ENCODE measurements around the gene EPHB1. TPM values are rescaled to one million over a fixed set of nuclear protein-coding genes. Genes with fewer than 3 reads are reported as not detected.

Gene EPHB1
- total and polyA plus RNA-seq, 2 of the 13 experiments (the other 11 are each of a cell fraction or from before 2014, with no cell fraction given): 0.07 to 0.21 TPM

DNA sequence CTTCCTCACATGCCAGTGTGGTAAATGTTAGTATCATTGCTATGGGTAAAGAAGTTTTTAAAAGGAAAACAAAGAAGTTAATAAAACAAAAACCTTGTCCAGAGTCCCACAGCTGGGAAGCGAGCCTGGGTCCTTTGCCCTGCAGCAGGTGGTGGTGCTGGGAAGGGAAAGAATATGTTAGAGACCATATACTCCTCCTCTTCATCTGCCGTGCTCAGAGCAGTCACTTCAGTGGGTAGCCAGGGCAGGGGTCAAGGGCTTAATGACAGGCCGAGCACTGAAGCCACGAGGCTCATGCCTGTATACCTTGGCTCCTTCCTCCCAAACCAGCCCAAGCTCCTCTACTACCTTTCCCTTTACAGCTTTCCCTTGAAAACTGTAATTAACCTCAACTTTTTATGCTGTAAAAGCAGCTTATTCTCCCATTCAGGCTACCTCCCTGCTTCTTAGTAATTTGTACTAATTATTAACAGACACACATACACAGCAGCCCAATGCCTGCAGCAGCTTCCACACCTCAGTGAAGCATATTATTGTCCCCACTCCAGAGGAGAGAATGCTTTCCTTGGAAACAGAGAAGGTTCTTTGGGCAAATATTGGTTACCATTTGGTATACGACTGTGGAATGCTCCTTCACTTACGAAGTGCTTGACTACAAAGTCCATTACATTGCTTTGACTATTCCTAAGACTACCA lies 362.1 kb downstream of the EPHB1 start:
- intact Hi-C loops (cut with micrococcal nuclease; ENCODE audit: unreplicated experiment) (no loop called here), in situ Hi-C loops (cut with HindIII; ENCODE audit: extremely low pct_ligation_motif_present, low pct_unique_long_range_greater_than_20kb) (no loop called here)
- POLR2A ChIA-PET: no interaction called here
- FAIRE-seq (no peak), ATAC-seq (no peak), DNase-seq (ENCODE audit: low spot score) (no peak)
- Histone ChIP-seq H3K9me3 (ENCODE audit: low read length) (no peaks in the 10 kb centered on the region), H3K4me3 (replicated peaks in 1 of 3; ENCODE audit: insufficient read depth in 1 of 3, low read depth in 2 of 3, low read length in 3 of 3) (no peak overlapping the region), H3K4me1 (ENCODE audit: insufficient read depth, low read length) (no peaks in the 10 kb centered on the region), H3K36me3 (replicated peaks in 1 of 2; ENCODE audit: control insufficient read depth in 1 of 2, insufficient read depth in 2 of 2, low read length in 2 of 2) (no peaks in the 10 kb centered on the region), H3K79me2 (ENCODE audit: insufficient read depth, low read length) (no peaks in the 10 kb centered on the region), H3K27me3 (ENCODE audit: control insufficient read depth in 1 of 2, insufficient read depth in 2 of 2, low read length in 2 of 2) (no peaks in the 10 kb centered on the region), H4K20me1 (ENCODE audit: insufficient read depth, low read length) (no peaks in the 10 kb centered on the region), H2AFZ (ENCODE audit: low read length) (no peak overlapping the region), H3K4me2 (ENCODE audit: low read depth, low read length) (no peak overlapping the region), H3K9ac (ENCODE audit: insufficient read depth, low read depth, low read length) (no peak overlapping the region), H3K27ac (ENCODE audit: extremely low read length, insufficient read depth, low read length) (no peak overlapping the region)
- no TSS peak for BruUV-seq (replicated peaks)
- CTCF ChIA-PET (ENCODE audit: low intra/inter-chr PET ratio, low total read pairs): no interaction called here
- WGBS (ENCODE audit: low lambda C conversion rate): 8% methylated on average over 6 of the region's 6 CpGs
- TF ChIP-seq, protein P1, sequence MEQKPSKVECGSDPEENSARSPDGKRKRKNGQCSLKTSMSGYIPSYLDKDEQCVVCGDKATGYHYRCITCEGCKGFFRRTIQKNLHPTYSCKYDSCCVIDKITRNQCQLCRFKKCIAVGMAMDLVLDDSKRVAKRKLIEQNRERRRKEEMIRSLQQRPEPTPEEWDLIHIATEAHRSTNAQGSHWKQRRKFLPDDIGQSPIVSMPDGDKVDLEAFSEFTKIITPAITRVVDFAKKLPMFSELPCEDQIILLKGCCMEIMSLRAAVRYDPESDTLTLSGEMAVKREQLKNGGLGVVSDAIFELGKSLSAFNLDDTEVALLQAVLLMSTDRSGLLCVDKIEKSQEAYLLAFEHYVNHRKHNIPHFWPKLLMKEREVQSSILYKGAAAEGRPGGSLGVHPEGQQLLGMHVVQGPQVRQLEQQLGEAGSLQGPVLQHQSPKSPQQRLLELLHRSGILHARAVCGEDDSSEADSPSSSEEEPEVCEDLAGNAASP (CRISPR knock-in tag; IDR thresholded peaks at IDR 0.05; ENCODE audit: borderline replicate concordance): no peak
- TF ChIP-seq HOXA5 (CRISPR knock-in tag; IDR thresholded peaks at IDR 0.05) (no peak), CSRNP1 (CRISPR knock-in tag; IDR thresholded peaks at IDR 0.05) (no peak), SMAD9 (CRISPR knock-in tag; IDR thresholded peaks at IDR 0.05) (no peak), GPN1 (CRISPR knock-in tag; IDR thresholded peaks at IDR 0.05; ENCODE audit: borderline replicate concordance) (no peak), MEF2D (CRISPR knock-in tag; IDR thresholded peaks at IDR 0.05) (no peak), HES4 (CRISPR knock-in tag; IDR thresholded peaks at IDR 0.05; ENCODE audit: borderline replicate concordance) (no peak), SKIL (CRISPR knock-in tag; IDR thresholded peaks at IDR 0.05; ENCODE audit: borderline replicate concordance) (no peak), HNRNPUL1 (IDR thresholded peaks at IDR 0.05; ENCODE audit: low read depth, low read length) (no peak), WIZ (CRISPR knock-in tag; IDR thresholded peaks at IDR 0.05) (no peak), REST (IDR thresholded peaks at IDR 0.05; ENCODE audit: borderline replicate concordance in 1 of 2, low read depth in 1 of 2, low read length in 2 of 2) (no peak), GATAD2A (CRISPR knock-in tag; IDR thresholded peaks at IDR 0.05) (no peak)
- TF ChIP-seq, protein P2, sequence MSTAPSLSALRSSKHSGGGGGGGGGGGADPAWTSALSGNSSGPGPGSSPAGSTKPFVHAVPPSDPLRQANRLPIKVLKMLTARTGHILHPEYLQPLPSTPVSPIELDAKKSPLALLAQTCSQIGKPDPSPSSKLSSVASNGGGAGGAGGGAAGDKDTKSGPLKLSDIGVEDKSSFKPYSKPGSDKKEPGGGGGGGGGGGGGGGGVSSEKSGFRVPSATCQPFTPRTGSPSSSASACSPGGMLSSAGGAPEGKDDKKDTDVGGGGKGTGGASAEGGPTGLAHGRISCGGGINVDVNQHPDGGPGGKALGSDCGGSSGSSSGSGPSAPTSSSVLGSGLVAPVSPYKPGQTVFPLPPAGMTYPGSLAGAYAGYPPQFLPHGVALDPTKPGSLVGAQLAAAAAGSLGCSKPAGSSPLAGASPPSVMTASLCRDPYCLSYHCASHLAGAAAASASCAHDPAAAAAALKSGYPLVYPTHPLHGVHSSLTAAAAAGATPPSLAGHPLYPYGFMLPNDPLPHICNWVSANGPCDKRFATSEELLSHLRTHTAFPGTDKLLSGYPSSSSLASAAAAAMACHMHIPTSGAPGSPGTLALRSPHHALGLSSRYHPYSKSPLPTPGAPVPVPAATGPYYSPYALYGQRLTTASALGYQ (CRISPR knock-in tag; IDR thresholded peaks at IDR 0.05): no peak
